ENCODE data around the gene P4HA2.
"Not testable (repeated sequence)": the region's sequence is repeated elsewhere in the genome, so short reads cannot be mapped to it uniquely, and the experiment has no call there.

P4HA2 gene

DNA sequence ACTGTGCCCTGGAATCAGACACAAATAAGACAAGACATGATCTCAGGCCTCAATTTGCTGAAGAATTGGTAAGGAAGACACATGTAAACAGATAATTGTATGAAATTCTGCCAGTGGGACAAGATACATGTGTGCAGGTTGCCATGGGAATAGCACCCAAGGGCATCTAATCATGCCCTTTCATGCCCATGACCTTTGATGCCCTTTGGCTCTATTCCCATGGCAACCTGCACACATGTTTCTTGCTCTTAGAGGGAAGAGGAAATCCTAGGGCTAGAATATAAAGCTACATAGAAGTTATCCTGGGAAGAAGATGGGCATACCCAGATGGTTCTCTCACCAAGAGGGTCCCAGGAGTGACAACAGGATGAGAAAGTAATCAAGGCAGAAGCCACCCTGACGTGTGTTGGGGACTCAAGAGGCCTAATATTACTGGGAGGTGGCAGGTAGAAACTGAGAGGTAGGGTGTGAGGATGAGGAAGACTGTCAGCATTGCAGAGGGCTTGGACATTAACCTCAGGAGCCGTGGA is 34.4 kb downstream of the P4HA2 start:
- DNase-seq = no peak

DNA sequence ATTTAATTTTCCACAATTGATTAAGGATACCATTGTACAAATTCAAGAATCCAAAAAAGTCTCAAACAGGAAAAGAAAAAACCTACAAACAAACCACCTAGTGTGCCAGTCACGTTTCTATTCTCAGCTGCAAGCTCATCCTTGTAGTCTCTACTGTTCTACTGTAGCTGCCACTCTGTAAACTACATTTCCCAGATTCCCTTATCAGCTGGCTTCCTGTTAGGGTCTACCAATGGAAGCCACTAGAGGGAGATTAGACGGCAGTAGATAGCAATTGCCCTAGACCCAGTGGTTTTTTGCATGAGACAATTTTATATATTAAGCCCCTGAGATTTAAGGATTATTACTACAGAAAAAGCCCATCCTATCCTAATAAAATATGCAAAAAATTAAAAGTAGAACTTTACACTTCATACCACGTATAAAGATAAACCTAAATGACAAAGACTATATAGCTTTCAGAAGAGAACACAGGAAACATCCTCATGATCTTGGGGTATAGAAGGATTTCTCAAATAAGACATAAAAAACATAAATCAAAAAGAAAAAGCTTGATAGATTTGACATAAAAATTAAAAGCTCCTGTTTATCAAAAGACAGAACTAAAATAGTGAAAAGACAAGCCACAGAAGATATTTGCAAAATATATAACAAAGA is 37.4 kb downstream of the P4HA2 start:
- DNase-seq = peak; percentile 42

DNA sequence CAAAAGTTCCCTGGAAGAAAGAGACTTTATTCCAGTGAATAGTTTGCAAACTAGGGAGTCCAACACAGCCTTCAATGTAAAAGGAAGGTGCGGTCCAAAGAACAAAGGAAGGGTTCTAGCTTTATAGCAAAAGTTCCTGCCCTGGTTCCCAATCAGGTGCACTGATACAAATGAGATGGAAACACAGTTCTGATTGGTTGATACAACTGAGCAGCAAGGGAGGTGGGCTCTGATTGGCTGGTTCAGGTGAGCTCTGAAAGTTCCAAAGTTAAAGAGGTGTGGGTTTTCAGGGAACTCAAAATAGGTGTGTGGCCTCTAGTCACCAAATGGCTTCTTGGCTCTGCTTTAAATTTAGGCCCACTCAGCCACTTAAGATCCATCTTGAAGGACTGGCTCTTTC is 43.1 kb downstream of the P4HA2 start:
- no peak for DNase-seq

DNA sequence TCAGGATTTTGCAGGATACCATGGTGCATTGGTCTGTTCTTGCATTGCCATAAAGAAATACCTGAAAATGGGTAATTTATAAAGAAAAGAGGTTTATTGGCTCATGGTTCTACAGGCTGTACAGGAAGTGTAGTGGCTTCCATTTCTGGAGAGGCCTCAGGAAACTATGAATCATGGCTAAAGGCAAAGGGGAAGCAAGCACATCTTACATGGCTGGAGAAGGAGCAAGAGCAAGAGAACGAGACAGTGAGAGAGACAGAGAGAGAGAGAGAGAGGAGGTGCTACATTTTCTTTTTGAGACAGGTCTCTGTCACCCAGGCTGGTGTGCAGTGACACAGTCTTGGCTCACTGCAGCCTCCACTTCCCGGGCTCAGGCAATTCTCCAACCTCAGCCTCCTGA is 43.9 kb downstream of the P4HA2 start:
- no peak for DNase-seq

DNA sequence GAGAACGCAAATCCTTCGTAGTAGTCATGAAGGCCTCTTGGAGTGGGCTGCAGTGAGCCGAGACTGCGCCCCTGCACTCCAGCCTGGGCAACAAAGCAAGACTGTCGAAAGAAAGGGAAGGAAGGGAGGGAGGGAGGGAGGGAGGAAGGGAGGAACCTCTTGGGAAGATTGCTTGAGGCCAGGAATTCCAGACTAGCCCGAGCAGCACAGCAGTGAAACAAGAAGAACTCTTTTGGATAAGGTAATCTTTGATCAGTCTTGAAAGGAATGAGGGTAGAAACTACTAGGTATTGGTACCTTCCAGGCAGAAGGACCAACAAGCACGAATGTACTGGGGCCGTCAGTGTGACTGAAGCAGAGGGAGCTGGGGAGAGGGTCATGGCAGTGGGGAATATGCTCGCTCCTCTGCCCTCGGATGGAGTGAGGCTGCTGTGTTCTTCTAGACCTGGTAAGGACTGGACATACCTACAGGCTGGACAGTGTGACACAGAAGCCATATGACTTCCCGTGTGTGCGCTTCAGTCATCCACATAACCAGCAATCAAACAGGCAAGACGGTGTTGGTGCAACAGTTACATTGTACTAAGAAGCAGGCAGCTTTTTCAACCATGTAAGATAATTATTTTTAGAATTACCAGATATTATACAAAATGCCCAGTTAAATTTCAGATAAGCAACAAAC is 45.2 kb downstream of the P4HA2 start:
- DNase-seq = no peak

DNA sequence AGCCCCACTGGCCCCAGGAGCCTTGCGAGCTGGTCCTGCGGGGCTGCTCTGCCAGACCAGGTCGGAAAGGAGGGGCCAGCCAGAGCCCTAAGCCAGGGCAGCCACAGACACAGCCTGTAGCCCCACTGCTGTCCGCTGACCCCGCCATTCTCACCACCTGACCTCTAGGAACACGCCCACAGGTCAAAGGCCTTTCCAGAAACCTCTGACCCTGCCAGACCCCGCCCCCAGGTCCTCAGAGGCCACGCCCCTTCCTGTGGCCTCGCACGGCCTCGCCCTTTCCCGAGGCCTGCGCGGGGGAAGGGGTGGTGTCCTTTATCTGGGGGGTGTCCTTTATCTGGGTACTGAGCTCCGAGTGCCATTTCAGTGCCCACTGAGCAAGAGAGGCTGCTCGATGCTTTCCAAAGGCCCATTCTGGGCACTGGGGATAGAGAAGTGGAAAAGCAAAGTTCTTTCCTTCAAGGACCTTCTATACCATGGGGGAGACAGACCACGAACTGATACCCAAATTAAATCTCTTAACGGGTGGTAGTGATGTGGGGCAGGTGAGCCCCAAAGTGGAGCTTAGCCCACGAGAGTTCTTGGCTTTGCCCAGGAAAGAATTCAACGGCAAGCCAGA is 46.5 kb downstream of the P4HA2 start:
- no peak for DNase-seq

DNA sequence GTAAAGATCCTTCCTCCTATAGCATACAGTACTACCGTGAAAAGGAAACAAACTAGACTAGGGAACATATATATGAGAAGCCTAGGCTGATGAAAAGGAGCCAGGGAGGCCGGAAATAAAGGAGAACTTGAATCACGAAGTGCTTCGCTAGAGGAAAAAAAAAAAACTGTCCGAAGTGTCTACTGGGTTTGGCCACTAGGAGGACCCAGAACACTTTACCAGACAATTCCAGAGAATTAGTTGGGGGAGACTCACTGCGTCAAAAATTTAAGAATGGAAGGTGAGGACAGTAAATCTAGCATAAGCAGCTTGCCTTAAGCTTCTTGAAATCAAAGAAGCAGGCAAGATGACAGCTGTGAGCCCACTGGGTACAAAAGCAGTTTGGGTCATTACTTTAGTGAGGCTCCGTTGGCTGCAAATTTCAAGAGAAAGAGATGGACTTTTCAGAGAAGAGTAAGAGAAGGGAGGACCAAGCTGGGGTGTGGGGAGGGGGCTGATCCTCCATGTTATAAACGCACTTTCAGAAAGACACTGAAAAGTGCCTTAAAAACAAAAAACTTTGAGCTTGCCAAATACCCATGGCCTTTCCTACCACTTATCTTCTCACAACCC is 47.4 kb downstream of the P4HA2 start:
- no peak for DNase-seq

DNA sequence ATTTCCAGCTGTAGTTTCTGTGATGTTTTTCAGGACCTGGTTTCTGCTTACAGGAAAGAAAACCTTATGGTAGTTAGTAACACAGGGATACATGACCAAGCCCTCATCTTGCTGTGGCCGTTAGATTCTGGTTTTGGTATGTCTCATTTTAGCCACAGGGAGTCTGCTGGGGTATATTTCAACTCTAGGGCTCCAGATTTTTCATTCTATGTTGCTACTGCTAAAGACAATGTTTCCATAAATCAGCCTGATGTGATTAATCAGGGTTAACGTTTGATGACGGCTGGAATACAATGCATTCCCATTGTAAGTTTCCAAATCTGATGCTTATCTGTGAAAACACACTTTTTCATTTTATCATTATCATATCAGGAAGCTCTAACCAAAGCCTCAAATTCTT is 48.2 kb downstream of the P4HA2 start:
- DNase-seq = no peak

DNA sequence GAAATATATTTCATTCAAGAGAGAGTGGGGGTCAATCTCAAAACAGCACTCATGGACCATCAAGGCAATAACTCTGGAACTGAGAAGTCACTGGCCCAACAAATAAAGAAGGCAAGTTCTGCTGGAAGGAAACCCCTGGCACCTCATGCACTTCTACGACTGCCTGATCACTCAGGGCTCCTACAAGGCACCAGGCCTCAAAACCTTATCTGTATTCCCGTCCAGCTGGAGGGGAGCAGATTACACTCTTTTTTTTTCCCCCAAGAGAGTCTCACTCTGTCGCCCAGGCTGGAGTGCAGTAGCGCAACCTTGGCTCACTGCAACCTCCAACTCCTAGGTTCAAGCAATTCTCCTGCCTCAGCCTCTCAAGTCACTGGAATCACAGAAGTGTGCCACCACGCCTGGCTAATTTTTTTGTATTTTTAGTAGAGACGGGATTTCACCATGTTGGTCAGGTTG is 49.9 kb downstream of the P4HA2 start:
- DNase-seq = no peak

DNA sequence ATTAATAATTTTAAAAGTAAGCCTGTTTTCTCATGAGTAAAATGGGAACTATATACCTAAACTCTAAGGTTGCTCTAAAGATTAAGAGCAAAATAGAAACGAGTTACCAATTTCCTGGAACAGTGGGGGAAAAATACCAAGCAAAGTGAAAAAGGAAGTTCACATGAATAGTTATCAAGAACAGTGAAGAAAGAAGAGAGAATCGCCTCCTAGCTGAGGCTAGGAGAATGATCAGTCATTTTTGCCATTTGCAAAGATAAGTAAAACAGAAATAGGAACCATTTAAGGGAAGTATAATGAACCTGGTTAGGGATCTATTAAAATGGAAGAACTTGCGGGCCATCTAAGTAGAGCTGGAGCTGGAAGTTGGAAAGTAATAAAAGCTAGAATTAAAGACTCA is 50.7 kb downstream of the P4HA2 start:
- DNase-seq = peak; percentile 73

DNA sequence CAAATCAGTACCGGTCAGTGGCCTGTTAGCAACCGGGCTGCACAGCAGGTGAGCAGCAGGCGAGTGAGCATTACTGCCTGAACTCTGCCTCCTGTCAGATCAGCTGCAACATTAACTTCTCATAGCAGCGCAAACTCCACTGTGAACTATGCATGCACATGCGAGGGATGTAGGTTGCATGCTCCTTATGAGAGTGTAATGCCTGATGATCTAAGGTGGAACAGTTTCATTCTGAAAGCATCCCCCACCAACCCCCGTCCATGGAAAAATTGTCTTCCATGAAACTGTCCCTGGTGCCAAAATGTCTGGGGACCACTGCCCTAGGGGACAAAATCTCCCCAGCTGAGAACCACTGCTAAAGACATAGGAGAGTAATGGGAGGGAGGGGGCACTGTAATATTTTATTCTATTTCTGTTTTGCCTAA is 51.1 kb downstream of the P4HA2 start:
- no peak for DNase-seq

DNA sequence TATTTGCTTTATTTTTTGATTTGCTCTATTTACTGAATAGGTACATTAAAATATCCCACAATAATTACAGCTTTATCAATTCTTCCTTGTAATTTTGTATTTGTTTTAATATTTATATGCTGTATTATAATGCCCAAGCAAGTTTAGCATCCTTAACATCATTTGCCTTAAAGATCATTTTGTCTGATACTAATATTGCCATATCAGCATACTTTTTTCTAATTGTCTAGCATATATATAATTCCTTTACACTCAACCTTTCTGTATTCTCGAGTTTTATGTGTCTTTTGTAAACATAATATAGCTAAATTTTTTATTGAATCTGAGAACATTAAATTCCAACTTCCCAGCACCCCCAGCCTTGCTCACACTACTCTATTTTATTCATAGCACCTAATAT is 64.7 kb downstream of the P4HA2 start:
- no peak for DNase-seq

DNA sequence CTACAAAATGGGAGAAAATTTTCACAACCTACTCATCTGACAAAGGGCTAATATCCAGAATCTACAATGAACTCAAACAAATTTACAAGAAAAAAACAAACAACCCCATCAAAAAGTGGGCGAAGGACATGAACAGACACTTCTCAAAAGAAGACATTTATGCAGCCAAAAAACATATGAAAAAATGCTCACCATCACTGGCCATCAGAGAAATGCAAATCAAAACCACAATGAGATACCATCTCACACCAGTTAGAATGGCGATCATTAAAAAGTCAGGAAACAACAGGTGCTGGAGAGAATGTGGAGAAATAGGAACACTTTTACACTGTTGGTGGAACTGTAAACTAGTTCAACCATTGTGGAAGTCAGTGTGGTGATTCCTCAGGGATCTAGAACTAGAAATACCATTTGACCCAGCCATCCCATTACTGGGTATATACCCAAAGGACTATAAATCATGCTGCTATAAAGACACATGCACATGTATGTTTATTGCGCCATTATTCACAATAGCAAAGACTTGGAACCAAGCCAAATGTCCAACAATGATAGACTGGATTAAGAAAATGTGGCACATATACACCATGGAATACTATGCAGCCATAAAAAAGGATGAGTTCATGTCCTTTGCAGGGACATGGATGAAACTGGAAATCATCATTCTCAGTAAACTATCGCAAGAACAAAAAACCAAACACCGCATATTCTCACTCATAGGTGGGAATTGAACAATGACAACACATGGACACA is 65.9 kb downstream of the P4HA2 start:
- DNase-seq = not testable (repeated sequence)

DNA sequence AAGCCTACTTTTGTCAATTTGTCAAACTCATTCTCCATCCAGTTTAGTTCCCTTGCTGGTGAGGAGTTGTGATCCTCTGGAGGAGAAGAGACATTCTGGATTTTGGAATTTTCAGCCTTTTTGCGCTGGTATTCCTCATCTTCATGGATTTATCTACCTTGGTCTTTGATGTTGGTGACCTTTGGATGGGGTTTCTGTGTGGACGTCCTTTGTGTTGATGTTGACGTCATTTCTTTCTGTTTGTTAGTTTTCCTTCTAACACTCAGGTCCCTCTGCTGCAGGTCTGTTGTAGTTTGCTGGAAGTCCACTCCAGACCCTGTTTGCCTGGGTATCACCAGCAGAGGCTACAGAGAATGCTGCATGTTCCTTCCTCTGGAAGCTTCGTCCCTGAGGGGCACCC is 71.2 kb downstream of the P4HA2 start:
- no peak for DNase-seq

DNA sequence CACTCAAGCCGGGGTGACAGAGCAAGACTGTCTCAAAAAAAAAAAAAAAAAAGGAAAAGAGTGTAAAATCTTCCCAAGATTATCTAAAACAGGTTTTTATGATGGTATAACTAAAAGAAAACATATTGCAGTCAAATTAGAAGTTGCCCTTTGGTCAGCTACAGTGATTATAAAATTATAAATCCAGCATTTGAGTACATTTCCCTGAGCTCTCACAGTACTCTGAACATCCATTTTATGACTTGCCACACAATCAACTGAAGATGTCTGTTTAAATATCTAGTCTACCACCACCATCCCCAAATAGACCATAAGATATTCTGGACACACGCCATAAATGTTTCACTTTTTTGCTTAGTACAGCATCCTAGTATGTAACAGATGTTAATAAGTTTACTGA is 77.1 kb downstream of the P4HA2 start:
- no peak for DNase-seq

DNA sequence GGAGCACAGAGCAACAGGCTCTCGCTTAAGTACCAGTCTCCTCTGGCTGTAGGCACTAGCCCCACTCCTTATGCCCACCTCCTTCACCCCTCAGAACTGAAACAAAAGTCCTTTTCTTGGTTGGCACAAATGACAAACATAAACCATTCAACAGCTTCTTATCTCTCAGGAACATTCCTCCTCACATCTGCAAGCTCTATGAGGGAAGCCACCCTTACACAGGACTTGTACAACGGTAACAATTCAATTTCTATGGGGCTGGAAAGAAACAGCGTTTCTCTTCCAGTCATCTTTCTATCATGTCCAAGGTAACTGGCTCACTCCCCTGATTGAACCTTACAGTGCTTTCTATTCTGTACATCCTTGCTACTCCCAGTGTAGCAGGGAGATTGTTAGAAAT is 80.0 kb downstream of the P4HA2 start:
- DNase-seq = no peak

DNA sequence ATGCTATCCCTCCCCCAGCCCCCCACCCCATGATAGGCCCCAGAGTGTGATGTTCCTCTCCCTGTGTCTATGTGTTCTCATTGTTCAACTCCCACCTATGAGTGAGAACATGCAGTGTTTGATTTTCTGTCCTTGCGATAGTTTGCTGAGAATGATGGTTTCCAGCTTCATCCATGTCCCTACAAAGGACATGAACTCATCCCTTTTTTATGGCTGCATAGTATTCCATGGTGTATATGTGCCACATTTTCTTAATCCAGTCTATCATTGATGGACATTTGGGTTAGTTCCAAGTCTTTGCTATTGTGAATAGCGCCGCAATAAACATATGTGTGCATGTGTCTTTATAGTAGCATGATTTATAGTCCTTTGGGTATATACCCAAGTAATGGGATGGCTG is 82.3 kb downstream of the P4HA2 start:
- DNase-seq = not testable (repeated sequence)

DNA sequence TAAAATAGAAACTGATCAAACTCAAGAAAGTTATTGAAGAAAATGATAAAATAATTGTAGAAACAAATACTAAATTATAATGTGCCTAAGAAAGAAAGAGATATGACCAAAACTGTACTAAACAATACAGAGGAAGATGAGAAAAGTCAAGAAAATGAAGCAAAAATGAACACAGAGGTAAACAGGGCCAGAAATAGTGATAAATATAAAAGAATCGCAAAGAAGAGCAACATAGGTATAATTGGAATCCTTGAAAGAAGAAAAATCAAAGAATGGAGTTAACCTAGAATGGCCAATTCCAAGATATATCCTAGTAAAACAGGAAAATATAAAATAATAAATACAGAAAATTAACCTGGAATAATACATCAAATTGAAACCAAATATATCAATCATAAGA is 84.5 kb downstream of the P4HA2 start:
- DNase-seq = no peak

DNA sequence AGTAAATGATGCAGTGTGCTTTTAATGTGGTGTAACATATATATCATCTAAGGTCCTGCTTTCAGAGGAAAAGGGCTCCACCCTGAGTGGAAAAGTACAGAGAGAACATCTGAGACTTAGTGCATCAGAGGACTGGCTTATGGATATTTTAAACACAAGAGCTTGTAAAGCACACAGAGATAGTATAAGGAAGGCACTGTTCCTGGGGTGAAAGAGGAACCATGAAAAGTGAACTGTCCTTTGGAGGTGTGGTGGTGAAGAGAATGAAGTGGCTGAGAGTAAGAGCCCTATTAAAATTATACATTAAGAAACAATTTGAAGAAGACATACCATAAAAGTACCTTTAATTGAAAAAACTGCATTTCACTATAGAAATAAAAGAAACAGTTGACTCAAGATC is 85.2 kb downstream of the P4HA2 start:
- no peak for DNase-seq

All from SIG-M5 (cell line).